Measurements from ENCODE around the gene DPP4.

GRCh38 chr2:161988589-161988988 is 85.4 kb downstream of the DPP4 start:
- TF ChIP-seq SUZ12 (IDR thresholded peaks at IDR 0.05; ENCODE audit: extremely low read depth, insufficient read depth, insufficient read length) (no peak), YY1 (IDR thresholded peaks at IDR 0.05; ENCODE audit: insufficient read depth, insufficient read length) (no peak)
